ENCODE data around the gene MFAP4.
"Not testable (repeated sequence)": the region's sequence is repeated elsewhere in the genome, so short reads cannot be mapped to it uniquely, and the experiment has no call there.

Gene MFAP4

DNA sequence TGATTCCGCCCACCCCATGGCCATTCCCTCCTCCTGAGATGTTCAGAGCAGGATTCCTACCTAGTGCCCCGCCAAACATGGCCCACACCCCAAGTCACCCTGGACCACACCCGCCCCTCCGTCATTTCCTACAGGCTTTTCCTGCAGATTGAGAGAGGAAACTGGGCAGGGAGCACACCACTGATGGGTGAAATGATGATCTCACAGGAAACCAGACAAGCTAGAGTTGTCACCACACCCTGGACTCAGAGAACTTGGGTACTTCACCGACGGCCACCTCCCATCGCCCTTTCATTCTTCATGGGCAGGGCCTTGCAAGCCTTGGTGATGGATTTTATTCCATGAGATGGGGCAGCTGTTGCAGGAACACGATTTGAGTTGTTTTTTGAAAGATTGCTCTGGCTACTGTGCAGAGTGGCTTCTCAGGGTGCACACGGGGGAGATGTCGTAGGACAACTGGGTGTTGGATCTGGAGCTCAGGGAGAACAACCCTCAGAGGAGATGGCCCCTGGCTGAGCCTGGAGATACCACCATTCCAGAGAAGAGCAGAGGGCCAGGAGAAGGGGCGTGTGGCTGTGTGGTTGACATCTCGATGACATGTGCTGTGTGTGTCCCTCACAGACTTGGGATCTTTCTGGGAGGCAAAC is 17.0 kb downstream of the MFAP4 start:
- no peak for DNase-seq

GRCh38 chr17:19369107-19369778 is 17.7 kb downstream of the MFAP4 start:
- DNase-seq: no peak

GRCh38 chr17:19368229-19368628 is 18.8 kb downstream of the MFAP4 start:
- no peak for DNase-seq

- no peak for DNase-seq
These were observed 20.4 kb downstream of the MFAP4 start for GRCh38 chr17:19366637-19366972.

GRCh38 chr17:19365833-19366636 is 21.0 kb downstream of the MFAP4 start:
- no peak for DNase-seq

DNA sequence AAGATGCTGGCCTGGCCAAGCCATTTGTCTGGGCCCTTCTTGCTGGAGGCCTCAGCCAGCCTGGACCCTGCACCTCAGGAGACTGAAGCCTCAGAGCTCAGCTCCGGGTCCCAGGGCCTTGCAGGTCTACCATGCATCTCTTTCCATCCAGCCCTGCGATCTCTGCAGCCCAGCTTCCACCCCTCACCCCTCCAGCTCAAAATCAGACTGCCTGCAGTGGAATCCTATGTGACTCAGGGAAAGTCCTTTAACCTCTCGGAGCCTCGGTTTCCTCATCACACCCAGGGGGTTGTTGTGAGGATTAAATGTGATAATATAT is 21.5 kb downstream of the MFAP4 start:
- DNase-seq: no peak

DNA sequence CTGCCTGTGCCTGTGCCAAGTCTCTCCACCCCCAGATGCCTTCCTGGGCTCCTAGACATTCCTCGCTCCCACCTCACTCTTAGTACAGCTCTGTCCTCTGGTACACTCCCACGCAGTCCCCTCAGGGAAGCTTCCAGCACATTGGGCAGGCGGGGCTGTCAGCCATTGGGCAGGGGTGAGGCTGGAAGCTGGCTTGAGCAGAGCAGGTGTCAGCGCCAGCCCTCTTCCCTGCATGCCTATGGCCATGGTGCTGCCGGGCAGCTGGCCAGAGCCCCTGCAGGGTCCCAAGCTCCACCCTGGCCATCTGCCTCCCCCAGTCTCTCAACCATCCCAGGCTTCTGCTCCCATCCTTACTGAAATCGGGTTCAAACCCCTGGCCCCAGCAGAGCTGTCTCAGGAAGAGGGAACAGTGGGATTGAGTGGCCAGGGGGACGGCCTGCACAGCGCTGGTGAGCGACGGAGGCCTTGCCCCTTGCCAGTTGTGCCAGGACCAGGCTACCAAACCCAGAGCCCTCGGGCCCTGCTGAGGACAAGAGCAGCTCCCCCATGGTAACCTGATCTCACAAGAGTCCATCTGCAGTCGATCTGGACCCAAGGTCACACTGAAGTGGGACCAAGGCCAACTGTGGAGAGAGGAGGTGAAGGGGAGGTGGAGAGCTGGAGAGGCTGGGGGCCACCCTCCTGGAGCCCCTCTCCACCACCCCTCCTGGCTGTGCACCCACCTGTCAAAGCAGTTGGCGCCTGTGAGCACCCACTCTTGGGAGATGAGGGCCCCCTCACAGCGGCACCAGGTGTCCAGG is 22.1 kb downstream of the MFAP4 start:
- DNase-seq: no peak

DNA sequence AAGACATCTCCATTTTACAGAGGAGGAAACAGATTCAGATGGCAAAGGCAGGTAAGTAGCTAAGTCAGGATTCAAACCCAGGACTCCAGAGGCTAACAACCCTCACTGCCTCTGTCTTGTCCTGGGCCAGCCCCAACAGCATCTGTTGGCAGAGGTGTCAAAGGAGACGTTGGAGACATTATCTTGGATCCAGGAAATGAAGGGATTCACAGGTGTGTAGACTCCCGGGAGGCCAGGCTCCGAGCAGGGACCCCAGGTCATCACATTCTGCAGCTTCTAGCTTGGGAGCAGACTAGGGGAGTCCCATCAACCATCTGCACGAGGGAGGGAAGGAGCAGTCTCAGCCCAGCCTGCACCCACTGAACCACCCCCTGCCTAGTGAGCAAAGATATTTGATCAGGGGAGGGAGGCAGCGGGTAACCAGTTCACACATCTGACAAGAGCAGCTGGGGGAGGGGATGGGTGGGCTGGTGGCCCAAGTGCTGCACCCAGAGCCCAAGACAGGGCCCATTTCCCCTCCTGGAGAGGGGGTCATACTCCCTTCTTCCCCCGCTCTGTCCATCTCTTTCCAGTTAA is 23.4 kb downstream of the MFAP4 start:
- no peak for DNase-seq

- DNase-seq: no peak
These were observed 23.9 kb downstream of the MFAP4 start for GRCh38 chr17:19363114-19363438.

GRCh38 chr17:19362277-19363113 is 24.5 kb downstream of the MFAP4 start, which contains the start of gene B9D1:
Gene B9D1, minus strand, starts transcription at chr17:19362723. Its CDS starts 154 bp downstream, at chr17:19362569.
- DNase-seq: peak; percentile 85

- DNase-seq: no peak
These were observed 25.1 kb downstream of the MFAP4 start for GRCh38 chr17:19361944-19362276.

- no peak for DNase-seq
These were observed 25.7 kb downstream of the MFAP4 start for GRCh38 chr17:19361326-19361725.

GRCh38 chr17:19360772-19361171 is 26.2 kb downstream of the MFAP4 start:
- DNase-seq: no peak

DNA sequence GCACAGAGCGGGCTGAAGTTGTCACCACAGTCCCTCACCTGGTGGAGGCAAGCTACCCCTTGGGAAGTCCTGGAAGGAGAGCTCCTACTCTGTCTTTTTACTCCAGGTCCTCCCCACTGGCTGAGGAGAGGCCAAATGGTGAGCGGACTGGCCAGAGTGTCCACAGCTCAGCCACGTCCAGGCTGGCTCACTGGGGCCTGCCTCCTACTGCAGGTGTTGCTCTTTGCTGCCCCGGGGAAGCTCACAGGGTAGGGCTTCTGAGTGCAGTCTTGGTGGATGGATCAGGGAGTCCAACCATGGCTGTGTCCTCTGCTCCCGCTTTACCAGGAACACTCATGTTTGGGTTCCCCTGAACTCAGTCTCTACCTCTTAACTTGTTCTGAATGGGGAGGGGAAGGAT is 27.1 kb downstream of the MFAP4 start:
- no peak for DNase-seq

DNA sequence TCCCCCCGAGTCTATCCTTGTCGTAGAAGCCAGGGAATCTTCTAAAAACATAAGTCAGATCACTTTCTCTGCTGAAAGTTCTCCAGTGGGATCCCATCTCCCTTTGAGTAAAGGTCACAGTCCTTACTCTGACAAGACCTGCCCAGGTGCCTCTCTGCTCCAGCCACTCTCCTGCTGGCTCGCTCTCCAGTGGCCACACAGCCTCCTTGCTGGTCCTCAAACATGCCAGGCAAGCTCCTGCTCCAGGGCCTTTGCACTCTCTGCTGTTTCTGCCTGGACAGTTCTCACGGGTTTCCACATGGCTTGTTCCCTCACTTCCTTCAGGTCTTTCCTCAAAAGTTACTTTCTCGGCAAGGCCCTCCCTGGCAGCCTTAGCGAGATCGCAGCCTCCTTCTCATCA is 27.8 kb downstream of the MFAP4 start:
- DNase-seq: no peak

DNA sequence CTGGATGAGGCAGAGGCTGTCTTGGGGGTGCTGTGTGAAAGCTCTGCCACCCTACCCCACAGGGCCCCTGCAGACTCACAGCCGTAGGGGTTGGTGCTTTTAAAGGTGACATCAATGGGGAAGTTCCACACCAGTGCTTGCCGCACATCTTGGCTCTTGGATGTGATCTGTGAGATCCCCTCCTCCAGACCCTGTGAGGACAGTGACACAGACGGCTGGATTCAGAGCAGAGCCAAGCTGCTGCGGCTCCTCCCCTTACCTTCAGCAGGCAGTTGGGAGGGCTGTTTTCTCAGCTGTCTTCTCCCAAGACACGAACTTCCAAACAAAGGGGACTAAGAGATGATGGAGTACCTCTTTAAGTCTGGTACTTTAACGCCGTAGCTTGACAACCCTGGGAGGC is 29.2 kb downstream of the MFAP4 start:
- no peak for DNase-seq

DNA sequence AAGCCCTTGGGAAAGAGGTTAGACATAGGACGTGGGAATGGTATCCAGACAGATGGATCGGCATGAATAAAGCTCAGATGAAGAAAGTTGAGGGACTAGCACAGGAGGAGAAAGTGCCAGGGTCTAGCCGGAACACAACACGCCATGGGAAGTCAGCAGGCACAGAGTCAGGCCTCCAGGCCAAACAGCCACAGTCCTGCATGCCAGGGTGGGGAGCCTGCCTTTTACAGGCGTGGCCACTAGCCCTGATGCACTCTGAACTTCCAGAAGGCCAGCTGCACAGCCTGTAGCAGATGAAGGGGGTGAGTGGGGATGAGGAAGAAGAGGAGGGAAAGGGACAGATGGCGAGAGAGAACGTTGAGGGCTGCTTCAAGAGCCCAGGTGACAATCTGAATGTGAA is 29.6 kb downstream of the MFAP4 start:
- no peak for DNase-seq

DNA sequence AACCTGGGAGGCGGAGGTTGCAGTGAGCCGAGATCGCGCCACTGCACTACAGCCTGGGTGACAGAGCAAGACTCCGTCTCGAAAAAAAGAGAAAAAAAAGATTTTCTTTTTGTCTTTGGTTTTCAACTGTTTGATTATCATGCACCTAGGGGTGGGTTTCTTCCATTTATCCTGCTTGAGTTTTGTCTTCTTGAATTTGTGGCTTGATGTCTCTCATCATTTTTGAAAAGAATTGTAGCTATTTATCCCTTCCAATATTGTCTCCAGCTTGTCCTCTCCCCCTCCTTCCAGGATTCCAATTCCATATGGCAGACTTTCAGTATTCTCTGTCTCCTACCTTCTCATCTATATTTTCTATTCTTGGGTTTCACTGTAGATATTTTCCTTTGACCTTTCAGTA is 32.2 kb downstream of the MFAP4 start:
- DNase-seq: no peak

GRCh38 chr17:19353401-19353800 is 33.6 kb downstream of the MFAP4 start:
- not testable (repeated sequence) for DNase-seq

DNA sequence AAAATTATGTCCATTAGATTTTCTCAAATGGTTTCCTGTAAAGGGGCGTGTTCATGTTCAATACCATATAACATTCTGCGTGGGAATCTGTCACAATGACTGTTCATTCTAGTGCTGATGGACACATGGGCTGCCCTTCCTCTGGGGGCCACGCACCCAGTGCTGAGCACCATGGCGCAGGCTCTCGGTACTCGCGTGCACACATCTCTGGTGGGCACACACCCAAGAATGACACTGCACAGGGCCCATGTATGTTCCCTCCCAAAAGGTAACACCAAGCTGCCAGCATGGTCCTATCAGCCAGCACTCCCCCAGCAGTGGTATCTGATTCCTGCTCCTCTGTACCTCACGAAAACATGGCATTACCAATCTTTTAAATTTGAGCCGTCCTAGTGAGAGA is 38.2 kb downstream of the MFAP4 start:
- no peak for DNase-seq

GRCh38 chr17:19348081-19348650 is 38.8 kb downstream of the MFAP4 start:
- DNase-seq: no peak
